Measurements from ENCODE around the gene PODXL. TPM values are rescaled to one million over a fixed set of nuclear protein-coding genes. Genes with fewer than 3 reads are reported as not detected.

The PODXL gene
- total RNA-seq, 1 experiment from 2014 or later: 37.5 TPM

GRCh38 chr7:131603932-131604331 lies 47.5 kb upstream of the PODXL start:
- H3K9me3 ChIP-seq (ENCODE audit: control insufficient read depth in 1 of 2, insufficient read depth in 1 of 2, low read depth in 1 of 2, low read length in 2 of 2): no peaks in the 10 kb centered on the region
- no peak overlapping the region for H3K9ac ChIP-seq (ENCODE audit: low read length)
- H3K79me2 ChIP-seq (ENCODE audit: insufficient read depth, low read length): no peaks in the 10 kb centered on the region
- ATAC-seq: no peak
- POLR2A ChIA-PET: no interaction called here
- no peak overlapping the region for H3K4me3 ChIP-seq (replicated peaks in 1 of 2; ENCODE audit: low read depth in 1 of 2, low read length in 2 of 2)
- no peaks in the 10 kb centered on the region for H3K4me1 ChIP-seq (ENCODE audit: control insufficient read depth in 1 of 2, insufficient read depth in 2 of 2, low read length in 2 of 2)
- RAD21 ChIA-PET (ENCODE audit: low non-redundant PET in 1 of 2, low total read pairs in 2 of 2, uncharacterized antibody in 2 of 2, unreplicated experiment in 2 of 2): no interaction called here
- DNase-seq (ENCODE audit: low read depth, low spot score): no peak
- H3K9me2 ChIP-seq (ENCODE audit: insufficient read depth): no peaks in the 10 kb centered on the region
- H3K4me2 ChIP-seq (ENCODE audit: low read length): no peak overlapping the region
- CTCF ChIA-PET: no interaction called here
- no peak overlapping the region for H3K27ac ChIP-seq (ENCODE audit: low read depth, low read length)
- H3K27me3 ChIP-seq (ENCODE audit: insufficient read depth, low read length): no peaks in the 10 kb centered on the region
- BruUV-seq (replicated peaks): no TSS peak
- no peaks in the 10 kb centered on the region for H4K20me1 ChIP-seq (ENCODE audit: insufficient read depth)
- intact Hi-C loops (cut with micrococcal nuclease): no loop called here
- no peak overlapping the region for H2AFZ ChIP-seq (ENCODE audit: low read depth, low read length, poor library complexity, severe bottlenecking)
- H3K36me3 ChIP-seq (ENCODE audit: control insufficient read depth in 1 of 2, insufficient read depth in 2 of 2, low read length in 2 of 2): no peaks in the 10 kb centered on the region
- TF ChIP-seq REST (IDR thresholded peaks at IDR 0.05; ENCODE audit: low read depth): no peak
- no peak for TF ChIP-seq CBX3 (IDR thresholded peaks at IDR 0.05; ENCODE audit: low read depth)
- TF ChIP-seq CEBPB (IDR thresholded peaks at IDR 0.05; ENCODE audit: low read depth): no peak
- no peak for TF ChIP-seq ELF1 (IDR thresholded peaks at IDR 0.05; ENCODE audit: borderline replicate concordance, low read depth)
- no peak for TF ChIP-seq FOSL1 (IDR thresholded peaks at IDR 0.05; ENCODE audit: low read depth)
- TF ChIP-seq RAD21 (IDR thresholded peaks at IDR 0.05; ENCODE audit: low read depth): no peak
- no peak for TF ChIP-seq JUND (IDR thresholded peaks at IDR 0.05)
- no peak for TF ChIP-seq POLR2A (IDR thresholded peaks at IDR 0.05; ENCODE audit: borderline replicate concordance, extremely low read depth, insufficient read depth, insufficient read length)
- TF ChIP-seq SIN3A (IDR thresholded peaks at IDR 0.05; ENCODE audit: low read depth): no peak
- TF ChIP-seq EGR1 (IDR thresholded peaks at IDR 0.05; ENCODE audit: low read depth): no peak
- TF ChIP-seq TCF7L2 (IDR thresholded peaks at IDR 0.05; ENCODE audit: borderline replicate concordance, extremely low read depth, insufficient read depth, insufficient read length): no peak
- no peak for TF ChIP-seq YY1 (IDR thresholded peaks at IDR 0.05; ENCODE audit: extremely low read depth, insufficient replicate concordance, low read depth, low read length)
- TF ChIP-seq SRF (IDR thresholded peaks at IDR 0.05; ENCODE audit: low read depth): no peak
- TF ChIP-seq ATF3 (IDR thresholded peaks at IDR 0.05): no peak
- TF ChIP-seq, protein P1, sequence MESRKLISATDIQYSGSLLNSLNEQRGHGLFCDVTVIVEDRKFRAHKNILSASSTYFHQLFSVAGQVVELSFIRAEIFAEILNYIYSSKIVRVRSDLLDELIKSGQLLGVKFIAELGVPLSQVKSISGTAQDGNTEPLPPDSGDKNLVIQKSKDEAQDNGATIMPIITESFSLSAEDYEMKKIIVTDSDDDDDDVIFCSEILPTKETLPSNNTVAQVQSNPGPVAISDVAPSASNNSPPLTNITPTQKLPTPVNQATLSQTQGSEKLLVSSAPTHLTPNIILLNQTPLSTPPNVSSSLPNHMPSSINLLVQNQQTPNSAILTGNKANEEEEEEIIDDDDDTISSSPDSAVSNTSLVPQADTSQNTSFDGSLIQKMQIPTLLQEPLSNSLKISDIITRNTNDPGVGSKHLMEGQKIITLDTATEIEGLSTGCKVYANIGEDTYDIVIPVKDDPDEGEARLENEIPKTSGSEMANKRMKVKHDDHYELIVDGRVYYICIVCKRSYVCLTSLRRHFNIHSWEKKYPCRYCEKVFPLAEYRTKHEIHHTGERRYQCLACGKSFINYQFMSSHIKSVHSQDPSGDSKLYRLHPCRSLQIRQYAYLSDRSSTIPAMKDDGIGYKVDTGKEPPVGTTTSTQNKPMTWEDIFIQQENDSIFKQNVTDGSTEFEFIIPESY (IDR thresholded peaks at IDR 0.05; ENCODE audit: extremely low read depth, insufficient replicate concordance, low read length): no peak
- no peak for TF ChIP-seq SP1 (IDR thresholded peaks at IDR 0.05; ENCODE audit: low read depth)

All from HCT116 (cell line).